HEK293 (cell line): ENCODE results near the gene ADAM8.

Experiments
- CTCF ChIA-PET: fragments of 350-600 bp; formaldehyde crosslinking; extraction: SDS; loops from one replicate; lab custom pipeline; 2021; ENCODE audit warnings: antibody characterized with exemption; lab: Yijun Ruan, JAX
- POLR2A ChIA-PET: fragments of 300-600 bp; formaldehyde crosslinking; extraction: SDS; loops from one replicate; lab custom pipeline; 2020; ENCODE audit warnings: antibody characterized with exemption, inconsistent platforms; lab: Yijun Ruan, JAX
- H3K27ac ChIP-seq: fragments of 200-500 bp; sonication (Bioruptor generic); 2 replicates; pipeline ENCODE4 v1.5.1; 2014; ENCODE audit warnings: low read depth, low read length, control low read depth, inconsistent platforms; ENCODE audit errors: extremely low read depth
- H3K36me3 ChIP-seq, 2 experiments: fragments of 200-500 bp in 1 of 2; sonication (Bioruptor generic) in 1 of 2; 1 replicate in 1 of 2; 2 replicates in 1 of 2; pipeline ENCODE4 v1.5.1; 2014 to 2017; ENCODE audit warnings: inconsistent platforms in 2 of 2, low read length in 2 of 2; ENCODE audit not compliant: control insufficient read depth in 2 of 2, insufficient read depth in 1 of 2
- H3K4me1 ChIP-seq: fragments of 200-500 bp; sonication (Bioruptor generic); 2 replicates; pipeline ENCODE4 v1.5.1; 2014; ENCODE audit warnings: mild to moderate bottlenecking, low read length, inconsistent platforms; ENCODE audit not compliant: control insufficient read depth, insufficient read depth
- H3K4me3 ChIP-seq: 2 replicates; pipeline ENCODE4 v1.5.1; 2011; ENCODE audit warnings: low read depth, mild to moderate bottlenecking, control low read depth, low read length, moderate library complexity
- H3K9me3 ChIP-seq: fragments of 200-500 bp; sonication (Bioruptor generic); 2 replicates; pipeline ENCODE4 v1.5.1; 2014; ENCODE audit warnings: low read depth, low read length, inconsistent platforms; ENCODE audit not compliant: control insufficient read depth, insufficient read depth
- INSM2 ChIP-seq: fragments of 450-650 bp; formaldehyde crosslinking; IDR thresholded peaks from 2 replicates; pipeline ENCODE4 v1.5.1; 2016; ENCODE audit warnings: missing biosample characterization, missing genetic modification characterization
- KLF7 ChIP-seq: fragments of 450-650 bp; formaldehyde crosslinking; IDR thresholded peaks from 2 replicates; pipeline ENCODE4 v1.5.1; 2016; ENCODE audit warnings: missing biosample characterization, missing genetic modification characterization, borderline replicate concordance
- OVOL3 ChIP-seq: fragments of 450-650 bp; formaldehyde crosslinking; IDR thresholded peaks from 2 replicates; pipeline ENCODE4 v1.5.1; 2016; ENCODE audit warnings: missing biosample characterization, missing genetic modification characterization
- PRDM2 ChIP-seq: fragments of 450-650 bp; formaldehyde crosslinking; IDR thresholded peaks from 2 replicates; pipeline ENCODE4 v1.5.1; 2016; ENCODE audit warnings: missing biosample characterization, missing genetic modification characterization, borderline replicate concordance
- REST ChIP-seq: fragments of 450-650 bp; formaldehyde crosslinking; IDR thresholded peaks from 2 replicates; pipeline ENCODE4 v1.5.1; 2016; ENCODE audit warnings: missing biosample characterization, missing genetic modification characterization
- ZBTB1 ChIP-seq: fragments of 450-650 bp; formaldehyde crosslinking; IDR thresholded peaks from 2 replicates; pipeline ENCODE4 v1.5.1; 2016; ENCODE audit warnings: missing biosample characterization, missing genetic modification characterization
- ZBTB10 ChIP-seq: fragments of 450-650 bp; formaldehyde crosslinking; IDR thresholded peaks from 2 replicates; pipeline ENCODE4 v1.5.1; 2016; ENCODE audit warnings: missing biosample characterization, missing genetic modification characterization
- ZEB2 ChIP-seq: fragments of 450-650 bp; formaldehyde crosslinking; IDR thresholded peaks from 2 replicates; pipeline ENCODE4 v1.5.1; 2016; ENCODE audit warnings: missing biosample characterization, missing genetic modification characterization
- ZNF10 ChIP-seq: fragments of 450-650 bp; formaldehyde crosslinking; IDR thresholded peaks from 2 replicates; pipeline ENCODE4 v1.5.1; 2017; ENCODE audit warnings: missing biosample characterization, missing genetic modification characterization
- ZNF121 ChIP-seq: fragments of 450-650 bp; formaldehyde crosslinking; IDR thresholded peaks from 2 replicates; pipeline ENCODE4 v1.5.1; 2016; ENCODE audit warnings: missing biosample characterization, missing genetic modification characterization
- ZNF146 ChIP-seq: fragments of 450-650 bp; formaldehyde crosslinking; IDR thresholded peaks from 2 replicates; pipeline ENCODE4 v1.5.1; 2016; ENCODE audit warnings: missing biosample characterization, missing genetic modification characterization
- ZNF202 ChIP-seq: fragments of 450-650 bp; formaldehyde crosslinking; IDR thresholded peaks from 2 replicates; pipeline ENCODE4 v1.5.1; 2016; ENCODE audit warnings: missing biosample characterization, missing genetic modification characterization, borderline replicate concordance
- ZNF362 ChIP-seq: fragments of 450-650 bp; formaldehyde crosslinking; IDR thresholded peaks from 2 replicates; pipeline ENCODE4 v1.5.1; 2016; ENCODE audit warnings: missing biosample characterization, missing genetic modification characterization
- ZNF404 ChIP-seq: fragments of 450-650 bp; formaldehyde crosslinking; IDR thresholded peaks from 2 replicates; pipeline ENCODE4 v1.5.1; 2017; ENCODE audit warnings: missing biosample characterization, missing genetic modification characterization
- ZNF423 ChIP-seq: fragments of 450-650 bp; formaldehyde crosslinking; IDR thresholded peaks from 2 replicates; pipeline ENCODE4 v1.5.1; 2016; ENCODE audit warnings: missing biosample characterization, missing genetic modification characterization
- ZNF600 ChIP-seq: fragments of 450-650 bp; formaldehyde crosslinking; IDR thresholded peaks from 2 replicates; pipeline ENCODE4 v1.5.1; 2016; ENCODE audit warnings: missing biosample characterization, missing genetic modification characterization

The ADAM8 gene

GRCh38 chr10:133221331-133221730, 55.3 kb downstream of the ADAM8 start (continued):
- no peak for TF ChIP-seq ZNF362 (tag by site-specific recombination)
- TF ChIP-seq ZNF600 (tag by site-specific recombination) = no peak
- no peak for TF ChIP-seq ZNF404 (tag by site-specific recombination)
- no peak for TF ChIP-seq ZEB2 (tag by site-specific recombination)
- no peak for TF ChIP-seq PRDM2 (tag by site-specific recombination)
- TF ChIP-seq KLF7 (tag by site-specific recombination) = no peak
- TF ChIP-seq, all 188 proteins: peak for 0

GRCh38 chr10:133219782-133220181, 56.9 kb downstream of the ADAM8 start:
- CTCF ChIA-PET = no interaction called here
- Histone ChIP-seq H3K27ac (no peak overlapping the region), H3K9me3 (no peaks in the 10 kb centered on the region), H3K36me3 (no peaks in the 10 kb centered on the region), H3K4me1 (no peaks in the 10 kb centered on the region), H3K4me3 (no peak overlapping the region)
- no peak for TF ChIP-seq ZNF146
- TF ChIP-seq INSM2 (tag by site-specific recombination) = no peak
- TF ChIP-seq, all 188 proteins: peak for 0
- POLR2A ChIA-PET = no interaction called here

- Histone ChIP-seq H3K36me3 (no peaks in the 10 kb centered on the region), H3K4me3 (no peak overlapping the region), H3K9me3 (no peaks in the 10 kb centered on the region), H3K4me1 (no peaks in the 10 kb centered on the region)
- POLR2A ChIA-PET = no interaction called here
- CTCF ChIA-PET = no interaction called here
- TF ChIP-seq OVOL3 (tag by site-specific recombination) = no peak
- TF ChIP-seq ZNF10 (tag by site-specific recombination) = no peak
- no peak for TF ChIP-seq REST (tag by site-specific recombination)
- TF ChIP-seq ZBTB10 (tag by site-specific recombination) = no peak
- TF ChIP-seq ZNF202 (tag by site-specific recombination) = no peak
- TF ChIP-seq ZNF121 (tag by site-specific recombination) = no peak
- TF ChIP-seq ZBTB1 (tag by site-specific recombination) = no peak
- no peak for TF ChIP-seq ZNF423 (tag by site-specific recombination)
- TF ChIP-seq, all 188 proteins: peak for 0
- no peak overlapping the region for H3K27ac ChIP-seq
These were observed 57.8 kb downstream of the ADAM8 start for GRCh38 chr10:133218891-133219290.
